Keratinocyte (primary cell): ENCODE data around the gene ARHGAP22. TPM values are rescaled to one million over a fixed set of nuclear protein-coding genes. Genes with fewer than 3 reads are reported as not detected.

Experiments
- DNase-seq: peaks from one replicate; pipeline ENCODE4 v3.0.0-alpha.2; 2011; ENCODE audit warnings: low read depth, missing footprints, low spot score
- FAIRE-seq: peaks from 2 replicates; lab custom pipeline; 2011; peaks lifted over from hg19 to GRCh38; lab: Jason Lieb, UNC
- H2AFZ ChIP-seq: 2 replicates; pipeline ENCODE4 v1.6.0; 2012; ENCODE audit warnings: low read length, control low read depth, inconsistent platforms; ENCODE audit not compliant: control insufficient read depth
- H3K27ac ChIP-seq: 2 replicates; pipeline ENCODE4 v1.5.1; 2011; ENCODE audit warnings: low read length; ENCODE audit not compliant: control insufficient read depth, insufficient read depth
- H3K27me3 ChIP-seq: 3 replicates; pipeline ENCODE4 v1.6.0; 2011; ENCODE audit warnings: low read length; ENCODE audit not compliant: control insufficient read depth, insufficient read depth; ENCODE audit errors: extremely low read depth
- H3K36me3 ChIP-seq, 2 experiments: 2 replicates in 1 of 2; 3 replicates in 1 of 2; pipeline ENCODE4 v1.5.1; 2011; ENCODE audit warnings: low read length in 2 of 2, mild to moderate bottlenecking in 1 of 2; ENCODE audit not compliant: control insufficient read depth in 2 of 2, insufficient read depth in 2 of 2; ENCODE audit errors: extremely low read depth in 1 of 2
- H3K4me1 ChIP-seq: 3 replicates; pipeline ENCODE4 v1.5.1; 2011; ENCODE audit warnings: low read length; ENCODE audit not compliant: control insufficient read depth, insufficient read depth; ENCODE audit errors: extremely low read depth
- H3K4me2 ChIP-seq: 3 replicates; pipeline ENCODE4 v1.6.0; 2011; ENCODE audit warnings: low read depth, low read length; ENCODE audit not compliant: control insufficient read depth, insufficient read depth; ENCODE audit errors: extremely low read depth
- H3K4me3 ChIP-seq, 3 experiments: fragments of 200-600 bp in 1 of 3; sonication (generic) in 1 of 3; 2 replicates in 2 of 3; 3 replicates in 1 of 3; pipeline ENCODE4 v1.5.1; 2011 to 2016; ENCODE audit warnings: low read length in 3 of 3, mild to moderate bottlenecking in 3 of 3, control low read depth in 2 of 3, inconsistent platforms in 1 of 3, low read depth in 1 of 3, mixed read lengths in 1 of 3, mixed run types in 1 of 3, moderate library complexity in 1 of 3; ENCODE audit not compliant: control insufficient read depth in 2 of 3, insufficient read depth in 2 of 3; ENCODE audit errors: extremely low read depth in 1 of 3
- H3K79me2 ChIP-seq: 2 replicates; pipeline ENCODE4 v1.6.0; 2012; ENCODE audit warnings: low read length; ENCODE audit not compliant: control insufficient read depth, insufficient read depth
- H3K9ac ChIP-seq: 3 replicates; pipeline ENCODE4 v1.6.0; 2011; ENCODE audit warnings: low read length; ENCODE audit not compliant: control insufficient read depth, insufficient read depth; ENCODE audit errors: extremely low read depth
- H3K9me1 ChIP-seq: 3 replicates; pipeline ENCODE4 v1.6.0; 2011; ENCODE audit warnings: low read length; ENCODE audit not compliant: control insufficient read depth, insufficient read depth; ENCODE audit errors: extremely low read depth
- H3K9me3 ChIP-seq: 2 replicates; pipeline ENCODE4 v1.5.1; 2012; ENCODE audit warnings: low read depth, low read length; ENCODE audit not compliant: control insufficient read depth
- H4K20me1 ChIP-seq: 3 replicates; pipeline ENCODE4 v1.6.0; 2011; ENCODE audit warnings: low read length; ENCODE audit not compliant: control insufficient read depth, insufficient read depth; ENCODE audit errors: extremely low read depth
- EZH2 ChIP-seq: IDR thresholded peaks from one replicate; pipeline ENCODE4 v1.6.1; 2012; ENCODE audit warnings: inconsistent platforms, mild to moderate bottlenecking, low read length, moderate library complexity
- dilution Hi-C: fragments of 300-500 bp; cut with MboI; formaldehyde crosslinking; loops from one replicate; pipeline ENCODE4 v1.7.0; 2020; ENCODE audit warnings: low sequenced_read_pairs; ENCODE audit not compliant: extremely low pct_ligation_motif_present
- polyA plus RNA-seq, 5 experiments: library from polyadenylated mRNA; depleted of rRNA in 3 of 5; stranded (reverse) in 3 of 5; stranded (forward) in 1 of 5; unstranded in 1 of 5; fragments of >200 nt; gene quantifications; 1 replicate in 1 of 5; 2 replicates in 3 of 5; 3 replicates in 1 of 5; pipeline versions ENCODE4 v1.2.1 to v1.2.3, GENCODE V29; 2011 to 2012; ENCODE audit warnings: missing spikeins in 2 of 5, low read depth in 1 of 5, low replicate concordance in 1 of 5
- TF ChIP-seq, protein P1 (sequence below), 3 experiments: IDR thresholded peaks in 1 of 3; conservative IDR thresholded peaks in 1 of 3; optimal IDR thresholded peaks in 1 of 3; 2 replicates in 2 of 3; 3 replicates in 1 of 3; pipeline versions ENCODE3 to v1.5.1; 2011; ENCODE audit warnings: low read length in 3 of 3, mild to moderate bottlenecking in 3 of 3, moderate library complexity in 2 of 3, control low read depth in 1 of 3, inconsistent platforms in 1 of 3; ENCODE audit not compliant: insufficient read depth in 2 of 3; ENCODE audit errors: extremely low read depth in 1 of 3

ARHGAP22 gene
- polyA plus RNA-seq, 1 donor (not counting 4 experiments of a cell fraction or from before 2014, with no cell fraction given), result 4.9 TPM

DNA sequence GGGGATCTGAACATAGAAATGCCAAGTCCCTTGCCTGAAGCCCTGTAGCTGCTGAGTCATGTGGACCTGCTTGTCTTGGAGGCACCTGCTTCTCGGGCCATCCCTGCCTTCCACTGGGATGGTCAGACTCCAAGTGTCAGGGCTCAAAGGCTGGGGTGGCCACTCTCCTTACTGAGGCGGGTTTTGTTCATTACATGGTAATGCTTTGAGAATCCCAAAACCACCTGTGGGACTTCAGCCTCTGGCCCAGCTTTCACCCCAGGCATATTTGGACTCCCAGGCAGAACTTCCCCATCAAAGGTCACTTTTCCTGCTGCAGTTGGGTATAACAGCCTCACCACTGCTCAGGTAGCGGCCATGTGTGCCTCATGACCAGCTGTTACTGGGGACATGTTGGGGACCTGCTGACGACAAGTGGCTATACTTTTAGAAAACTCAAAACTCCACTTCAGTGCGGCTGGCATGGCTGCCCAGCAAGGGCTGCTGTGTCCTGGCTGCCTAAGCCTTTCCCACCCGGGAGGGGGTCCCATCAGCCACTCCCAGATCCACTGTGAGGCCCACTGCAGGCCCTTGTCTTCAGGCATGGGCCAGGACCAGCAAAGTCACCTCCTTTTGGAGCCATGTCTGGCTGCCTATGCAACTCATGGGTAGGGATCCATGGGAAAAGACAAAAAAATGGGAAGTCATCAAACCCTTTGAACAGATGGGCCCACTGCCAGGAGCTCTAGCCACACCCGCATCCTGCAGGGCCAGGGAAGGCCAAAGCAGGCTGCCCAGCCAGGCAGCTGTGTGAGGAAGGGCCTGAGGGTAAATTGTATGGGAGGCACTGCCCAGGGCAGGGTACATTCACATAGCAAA is 96.7 kb downstream of the ARHGAP22 start:
- FAIRE-seq, result no peak
- no peaks in the 10 kb centered on the region for H3K27me3 ChIP-seq
- no peak overlapping the region for H3K4me3 ChIP-seq
- H3K36me3 ChIP-seq, result no peaks in the 10 kb centered on the region
- no peaks in the 10 kb centered on the region for H3K9me1 ChIP-seq
- no peak overlapping the region for H3K27ac ChIP-seq
- H3K9ac ChIP-seq, result no peak overlapping the region
- DNase-seq, result no peak
- no peak overlapping the region for H2AFZ ChIP-seq
- H3K79me2 ChIP-seq, result no peaks in the 10 kb centered on the region
- no peak for TF ChIP-seq EZH2
- TF ChIP-seq, protein P1, sequence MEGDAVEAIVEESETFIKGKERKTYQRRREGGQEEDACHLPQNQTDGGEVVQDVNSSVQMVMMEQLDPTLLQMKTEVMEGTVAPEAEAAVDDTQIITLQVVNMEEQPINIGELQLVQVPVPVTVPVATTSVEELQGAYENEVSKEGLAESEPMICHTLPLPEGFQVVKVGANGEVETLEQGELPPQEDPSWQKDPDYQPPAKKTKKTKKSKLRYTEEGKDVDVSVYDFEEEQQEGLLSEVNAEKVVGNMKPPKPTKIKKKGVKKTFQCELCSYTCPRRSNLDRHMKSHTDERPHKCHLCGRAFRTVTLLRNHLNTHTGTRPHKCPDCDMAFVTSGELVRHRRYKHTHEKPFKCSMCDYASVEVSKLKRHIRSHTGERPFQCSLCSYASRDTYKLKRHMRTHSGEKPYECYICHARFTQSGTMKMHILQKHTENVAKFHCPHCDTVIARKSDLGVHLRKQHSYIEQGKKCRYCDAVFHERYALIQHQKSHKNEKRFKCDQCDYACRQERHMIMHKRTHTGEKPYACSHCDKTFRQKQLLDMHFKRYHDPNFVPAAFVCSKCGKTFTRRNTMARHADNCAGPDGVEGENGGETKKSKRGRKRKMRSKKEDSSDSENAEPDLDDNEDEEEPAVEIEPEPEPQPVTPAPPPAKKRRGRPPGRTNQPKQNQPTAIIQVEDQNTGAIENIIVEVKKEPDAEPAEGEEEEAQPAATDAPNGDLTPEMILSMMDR (optimal IDR thresholded peaks at IDR 0.05 in 1 of 3, IDR thresholded peaks at IDR 0.05 in 1 of 3, conservative IDR thresholded peaks at IDR 0.05 in 1 of 3; ENCODE audit: extremely low read depth in 1 of 3, insufficient read depth in 2 of 3, low read length in 3 of 3), result no peak
- dilution Hi-C loops, result no loop called here
- H3K4me1 ChIP-seq, result no peaks in the 10 kb centered on the region
- no peaks in the 10 kb centered on the region for H3K9me3 ChIP-seq
- peaks cover 2% of the 10 kb centered on the region for H4K20me1 ChIP-seq
- H3K4me2 ChIP-seq, result no peak overlapping the region

DNA sequence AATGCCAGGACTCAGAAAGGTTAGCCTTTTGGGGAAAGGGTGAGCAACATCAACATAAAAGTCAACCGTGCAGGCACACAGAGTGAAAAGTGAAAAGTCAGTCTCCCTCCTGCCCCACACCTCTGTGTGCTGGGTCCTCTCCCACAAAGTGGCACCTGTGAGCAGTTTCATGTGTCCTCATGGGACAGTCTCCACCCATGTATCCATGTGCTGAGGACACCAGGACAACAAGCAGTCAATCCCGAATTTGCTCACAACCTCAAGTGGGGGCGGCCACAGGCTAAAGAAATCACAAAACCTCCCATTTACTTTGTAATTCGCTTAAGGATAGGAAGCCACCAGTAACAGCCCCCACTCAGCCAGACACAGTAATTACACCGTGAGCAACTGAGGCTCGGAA is 97.4 kb downstream of the ARHGAP22 start:
- H3K36me3 ChIP-seq, result no peaks in the 10 kb centered on the region
- H3K9ac ChIP-seq, result no peak overlapping the region
- H3K9me1 ChIP-seq, result no peaks in the 10 kb centered on the region
- no peak overlapping the region for H3K4me3 ChIP-seq
- dilution Hi-C loops, result no loop called here
- no peaks in the 10 kb centered on the region for H3K9me3 ChIP-seq
- H4K20me1 ChIP-seq, result peaks cover 2% of the 10 kb centered on the region
- no peak overlapping the region for H2AFZ ChIP-seq
- H3K4me2 ChIP-seq, result no peak overlapping the region
- no peaks in the 10 kb centered on the region for H3K27me3 ChIP-seq
- FAIRE-seq (no peak), DNase-seq (no peak)
- no peaks in the 10 kb centered on the region for H3K79me2 ChIP-seq
- no peaks in the 10 kb centered on the region for H3K4me1 ChIP-seq
- no peak overlapping the region for H3K27ac ChIP-seq
- TF ChIP-seq, protein P1 (optimal IDR thresholded peaks at IDR 0.05 in 1 of 3, IDR thresholded peaks at IDR 0.05 in 1 of 3, conservative IDR thresholded peaks at IDR 0.05 in 1 of 3; ENCODE audit: extremely low read depth in 1 of 3, insufficient read depth in 2 of 3, low read length in 3 of 3), result no peak
- no peak for TF ChIP-seq EZH2
